ENCODE measurements around the gene SPINDOC.
A peak's percentile ranks its signal among the peaks of the same experiment; 100 is the strongest.
"Not testable (repeated sequence)": the region's sequence is repeated elsewhere in the genome, so short reads cannot be mapped to it uniquely, and the experiment has no call there.

Gene SPINDOC

GRCh38 chr11:63858628-63859550 is 45.6 kb downstream of the SPINDOC start:
- DNase-seq: no peak

GRCh38 chr11:63862923-63863322 is 49.7 kb downstream of the SPINDOC start:
- DNase-seq: no peak

- not testable (repeated sequence) for DNase-seq
Observed at GRCh38 chr11:63863620-63864019, 50.4 kb downstream of the SPINDOC start.

GRCh38 chr11:63866211-63866610 is 53.0 kb downstream of the SPINDOC start:
- peak; percentile 82 for DNase-seq

GRCh38 chr11:63867511-63867910 is 54.3 kb downstream of the SPINDOC start:
- DNase-seq: no peak

- no peak for DNase-seq
Observed at GRCh38 chr11:63868399-63869064, 55.3 kb downstream of the SPINDOC start.

GRCh38 chr11:63869171-63869591 is 55.9 kb downstream of the SPINDOC start:
- no peak for DNase-seq

- DNase-seq: peak; percentile 65
Observed at GRCh38 chr11:63869683-63870082, 56.4 kb downstream of the SPINDOC start.

GRCh38 chr11:63870351-63871140 is 57.3 kb downstream of the SPINDOC start:
- DNase-seq: no peak

GRCh38 chr11:63871962-63872799 is 58.9 kb downstream of the SPINDOC start:
- DNase-seq: peak; percentile 64

- DNase-seq: no peak
Observed at GRCh38 chr11:63872800-63873197, 59.5 kb downstream of the SPINDOC start.

GRCh38 chr11:63873311-63873710 is 60.1 kb downstream of the SPINDOC start:
- no peak for DNase-seq

- DNase-seq: no peak
Observed at GRCh38 chr11:63874511-63874910, 61.3 kb downstream of the SPINDOC start.

GRCh38 chr11:63875506-63876065 is 62.3 kb downstream of the SPINDOC start:
- no peak for DNase-seq

GRCh38 chr11:63876616-63877015 is 63.4 kb downstream of the SPINDOC start:
- no peak for DNase-seq
